WERI-Rb-1 (cell line): ENCODE results near the gene SNRNP200.

Source experiments
- DNase-seq: peaks from one replicate; pipeline ENCODE4 v3.0.0-alpha.2; 2020
- H3K27ac ChIP-seq: fragments of 250-450 bp; sonication (Bioruptor Pico); 2 replicates; pipeline ENCODE4 v1.5.1; 2020; ENCODE audit warnings: mild to moderate bottlenecking, moderate library complexity
- H3K27me3 ChIP-seq: fragments of 250-450 bp; sonication (Bioruptor Pico); 2 replicates; pipeline ENCODE4 v1.5.1; 2021; ENCODE audit warnings: mild to moderate bottlenecking, low read depth, moderate library complexity; ENCODE audit not compliant: insufficient read depth, severe bottlenecking
- H3K36me3 ChIP-seq: fragments of 250-450 bp; sonication (Bioruptor Pico); 2 replicates; pipeline ENCODE4 v1.5.1; 2020; ENCODE audit warnings: mild to moderate bottlenecking, moderate library complexity
- H3K4me3 ChIP-seq: 2 replicates; pipeline ENCODE4 v1.5.1; 2011; ENCODE audit warnings: low read depth, mild to moderate bottlenecking, control low read depth, low read length
- H3K9me3 ChIP-seq: fragments of 250-450 bp; sonication (Bioruptor Pico); 2 replicates; pipeline ENCODE4 v1.5.1; 2021; ENCODE audit warnings: mild to moderate bottlenecking, moderate library complexity; ENCODE audit not compliant: severe bottlenecking
- CTCF ChIP-seq: IDR thresholded peaks from 2 replicates; pipeline ENCODE4 v1.5.1; 2011; ENCODE audit warnings: low read depth, mild to moderate bottlenecking, control low read depth, inconsistent platforms, low read length

The SNRNP200 gene

GRCh38 chr2:96305091-96305978, at the start of gene SNRNP200:
Gene SNRNP200 (minus strand): TSS chr2:96305546. CDS start chr2:96305437, 109 bp downstream.
- DNase-seq: peak; percentile 89
- peak within 1 kb of the TSS; percentile 94 for H3K27ac ChIP-seq
- H3K4me3 ChIP-seq: peak within 1 kb of the TSS; percentile 95
- TF ChIP-seq CTCF: no peak
- no peaks in the 10 kb centered on the region for H3K9me3 ChIP-seq
- H3K27me3 ChIP-seq: no peaks in the 10 kb centered on the region
- H3K36me3 ChIP-seq: peaks cover 52% of the 10 kb centered on the region

GRCh38 chr2:96354492-96354891, 49.1 kb upstream of the SNRNP200 start:
- no peak for TF ChIP-seq CTCF
- H3K4me3 ChIP-seq: no peak overlapping the region
- H3K36me3 ChIP-seq: peaks cover 93% of the 10 kb centered on the region
- H3K27ac ChIP-seq: no peak overlapping the region
- no peak for DNase-seq
- no peaks in the 10 kb centered on the region for H3K27me3 ChIP-seq
- H3K9me3 ChIP-seq: no peaks in the 10 kb centered on the region

GRCh38 chr2:96353606-96354101, 48.3 kb upstream of the SNRNP200 start:
- Histone ChIP-seq H3K4me3 (no peak overlapping the region), H3K9me3 (no peaks in the 10 kb centered on the region), H3K27me3 (no peaks in the 10 kb centered on the region), H3K36me3 (peaks cover 93% of the 10 kb centered on the region), H3K27ac (no peak overlapping the region)
- TF ChIP-seq CTCF: no peak
- DNase-seq: no peak

- no peak for TF ChIP-seq CTCF
- no peak for DNase-seq
- Histone ChIP-seq H3K36me3 (peaks cover 95% of the 10 kb centered on the region), H3K4me3 (no peak overlapping the region), H3K27me3 (no peaks in the 10 kb centered on the region), H3K9me3 (no peaks in the 10 kb centered on the region), H3K27ac (no peak overlapping the region)
Measured at GRCh38 chr2:96353032-96353561, 47.8 kb upstream of the SNRNP200 start.

GRCh38 chr2:96347395-96347794, 42.0 kb upstream of the SNRNP200 start:
- no peak overlapping the region for H3K4me3 ChIP-seq
- TF ChIP-seq CTCF: no peak
- no peaks in the 10 kb centered on the region for H3K27me3 ChIP-seq
- no peak overlapping the region for H3K27ac ChIP-seq
- H3K9me3 ChIP-seq: no peaks in the 10 kb centered on the region
- no peak for DNase-seq
- H3K36me3 ChIP-seq: peaks cover 94% of the 10 kb centered on the region
